HFFc6 (cell line): ENCODE measurements around the gene ADAM22. TPM values are rescaled to one million over a fixed set of nuclear protein-coding genes. Genes with fewer than 3 reads are reported as not detected.

ENCODE experiments used
- DNase-seq: peaks from one replicate; pipeline ENCODE4 v3.0.0-alpha.2; 2018
- H3K27ac Mint-ChIP-seq: 2 replicates; pipeline ENCODE4 v1.8.0; 2020; ENCODE audit warnings: mild to moderate bottlenecking, mixed read lengths
- H3K27me3 Mint-ChIP-seq: 2 replicates; pipeline ENCODE4 v1.8.0; 2021; ENCODE audit warnings: mild to moderate bottlenecking, moderate library complexity, mixed read lengths; ENCODE audit not compliant: insufficient read depth
- H3K36me3 Mint-ChIP-seq: 2 replicates; pipeline ENCODE4 v1.8.0; 2021; ENCODE audit warnings: low read depth, mixed read lengths
- H3K4me1 Mint-ChIP-seq: 2 replicates; pipeline ENCODE4 v1.8.0; 2020; ENCODE audit warnings: low read depth, mixed read lengths
- H3K4me3 Mint-ChIP-seq: 2 replicates; pipeline ENCODE4 v1.8.0; 2020; ENCODE audit warnings: mild to moderate bottlenecking, moderate library complexity, mixed read lengths
- H3K9me3 Mint-ChIP-seq: 2 replicates; pipeline ENCODE4 v1.8.0; 2020; ENCODE audit warnings: mild to moderate bottlenecking, mixed read lengths
- total RNA-seq, 6 experiments: library from RNA; stranded (reverse); fragmentation: NEBNext Ultra II Directional; extraction: Animal tissue kit (Norgen Biotek cat#: 25700); gene quantifications; 2 replicates in 1 of 6; 3 replicates in 5 of 6; pipeline ENCODE4 v1.2.3, GENCODE V29; 2021
- TF ChIP-seq, protein P1 (sequence below): fragments of 200-600 bp; sonication (generic); IDR thresholded peaks from 2 replicates; pipeline ENCODE4 v1.5.0; 2021; ENCODE audit warnings: antibody characterized with exemption, mild to moderate bottlenecking

ADAM22 gene
- total RNA-seq, 6 experiments from 2014 or later: 0.05 to 0.24 (median 0.12) TPM; not detected in 1

DNA sequence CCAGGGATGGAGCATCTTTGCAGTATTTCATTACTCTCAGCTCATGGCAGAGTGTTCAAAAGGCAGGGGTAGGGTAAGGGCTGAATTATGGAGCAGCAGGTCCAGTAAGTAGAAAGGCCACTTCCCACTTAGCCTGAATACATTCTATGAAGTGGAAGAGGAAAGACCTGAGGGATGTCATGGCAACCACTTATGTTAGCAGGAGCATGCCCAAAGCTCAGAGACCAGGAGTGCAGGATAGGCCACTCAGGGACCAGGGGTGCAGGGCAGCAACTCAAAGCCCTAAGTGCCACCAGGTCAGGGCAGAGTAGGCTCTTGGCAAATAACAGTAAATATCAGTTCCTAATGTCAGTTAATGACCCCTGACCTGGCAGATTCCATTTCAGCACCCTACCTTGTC is 282.2 kb downstream of the ADAM22 start:
- H3K4me3 Mint-ChIP-seq: no peak overlapping the region
- no peaks in the 10 kb centered on the region; the same call in 1 of the 2 replicates for H3K27me3 Mint-ChIP-seq
- TF ChIP-seq, protein P1, sequence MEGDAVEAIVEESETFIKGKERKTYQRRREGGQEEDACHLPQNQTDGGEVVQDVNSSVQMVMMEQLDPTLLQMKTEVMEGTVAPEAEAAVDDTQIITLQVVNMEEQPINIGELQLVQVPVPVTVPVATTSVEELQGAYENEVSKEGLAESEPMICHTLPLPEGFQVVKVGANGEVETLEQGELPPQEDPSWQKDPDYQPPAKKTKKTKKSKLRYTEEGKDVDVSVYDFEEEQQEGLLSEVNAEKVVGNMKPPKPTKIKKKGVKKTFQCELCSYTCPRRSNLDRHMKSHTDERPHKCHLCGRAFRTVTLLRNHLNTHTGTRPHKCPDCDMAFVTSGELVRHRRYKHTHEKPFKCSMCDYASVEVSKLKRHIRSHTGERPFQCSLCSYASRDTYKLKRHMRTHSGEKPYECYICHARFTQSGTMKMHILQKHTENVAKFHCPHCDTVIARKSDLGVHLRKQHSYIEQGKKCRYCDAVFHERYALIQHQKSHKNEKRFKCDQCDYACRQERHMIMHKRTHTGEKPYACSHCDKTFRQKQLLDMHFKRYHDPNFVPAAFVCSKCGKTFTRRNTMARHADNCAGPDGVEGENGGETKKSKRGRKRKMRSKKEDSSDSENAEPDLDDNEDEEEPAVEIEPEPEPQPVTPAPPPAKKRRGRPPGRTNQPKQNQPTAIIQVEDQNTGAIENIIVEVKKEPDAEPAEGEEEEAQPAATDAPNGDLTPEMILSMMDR: no peak
- peaks cover 20% of the 10 kb centered on the region for H3K4me1 Mint-ChIP-seq
- no peak overlapping the region for H3K27ac Mint-ChIP-seq
- H3K9me3 Mint-ChIP-seq: no peaks in the 10 kb centered on the region
- peaks cover 9% of the 10 kb centered on the region for H3K36me3 Mint-ChIP-seq
- DNase-seq: no peak

DNA sequence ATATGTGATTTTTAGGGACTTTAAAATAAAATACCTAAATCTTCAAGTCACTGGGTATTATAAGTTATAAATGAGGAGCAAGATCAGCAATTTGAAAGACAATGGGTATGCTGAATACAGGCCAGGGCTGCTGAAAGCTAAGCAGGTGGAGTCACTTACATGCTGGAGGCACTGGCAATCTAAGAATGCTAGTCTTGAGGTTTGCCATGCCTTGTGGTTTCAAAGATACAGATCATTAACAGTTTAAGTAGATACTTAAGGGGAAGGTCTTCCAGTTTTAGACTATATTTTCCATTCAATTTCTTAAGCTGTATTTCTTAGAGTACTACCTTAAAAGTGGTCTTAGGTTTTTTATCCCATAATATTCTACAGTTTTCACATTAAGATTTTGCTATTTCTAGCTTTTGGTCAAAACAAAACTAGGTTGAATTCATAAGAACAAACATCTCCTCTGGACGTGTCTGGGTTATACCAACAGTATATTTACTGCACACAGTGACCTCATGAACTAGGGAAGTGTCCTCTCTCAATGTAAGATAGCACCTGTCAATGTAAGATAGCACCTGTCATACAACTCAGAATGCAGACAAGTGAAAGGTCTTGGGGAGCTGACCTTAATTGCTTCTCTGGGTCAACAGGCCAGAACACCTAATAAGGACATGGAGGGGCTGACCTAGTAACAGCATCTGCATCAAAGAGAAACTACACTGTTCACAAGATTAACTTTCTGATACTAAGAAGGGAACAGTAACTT is 283.8 kb downstream of the ADAM22 start:
- TF ChIP-seq, protein P1: no peak
- H3K36me3 Mint-ChIP-seq: peaks cover 9% of the 10 kb centered on the region
- no peaks in the 10 kb centered on the region for H3K9me3 Mint-ChIP-seq
- no peak overlapping the region; the same call in 1 of the 2 replicates for H3K27ac Mint-ChIP-seq
- H3K27me3 Mint-ChIP-seq: no peaks in the 10 kb centered on the region; the same call in 1 of the 2 replicates
- peaks cover 21% of the 10 kb centered on the region for H3K4me1 Mint-ChIP-seq
- no peak for DNase-seq
- H3K4me3 Mint-ChIP-seq: peak overlapping the region; percentile 94

DNA sequence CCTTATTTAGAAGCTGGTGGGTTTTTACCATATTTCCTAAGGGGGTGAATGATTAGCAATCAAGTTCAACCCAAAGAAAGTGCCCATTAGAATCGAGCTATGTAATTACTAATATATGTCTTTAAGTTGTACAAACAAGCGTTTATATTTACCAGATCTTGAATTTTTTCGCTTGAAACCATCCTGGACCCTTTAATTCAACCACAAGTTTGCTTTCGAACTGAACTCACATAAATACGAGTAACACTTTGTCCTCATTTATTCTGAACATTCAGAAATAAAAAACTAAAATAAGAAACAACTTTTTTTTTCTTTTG is 284.3 kb downstream of the ADAM22 start:
- H3K27ac Mint-ChIP-seq: peak overlapping the region; percentile 95
- no peaks in the 10 kb centered on the region for H3K9me3 Mint-ChIP-seq
- no peaks in the 10 kb centered on the region; the same call in 1 of the 2 replicates for H3K27me3 Mint-ChIP-seq

DNA sequence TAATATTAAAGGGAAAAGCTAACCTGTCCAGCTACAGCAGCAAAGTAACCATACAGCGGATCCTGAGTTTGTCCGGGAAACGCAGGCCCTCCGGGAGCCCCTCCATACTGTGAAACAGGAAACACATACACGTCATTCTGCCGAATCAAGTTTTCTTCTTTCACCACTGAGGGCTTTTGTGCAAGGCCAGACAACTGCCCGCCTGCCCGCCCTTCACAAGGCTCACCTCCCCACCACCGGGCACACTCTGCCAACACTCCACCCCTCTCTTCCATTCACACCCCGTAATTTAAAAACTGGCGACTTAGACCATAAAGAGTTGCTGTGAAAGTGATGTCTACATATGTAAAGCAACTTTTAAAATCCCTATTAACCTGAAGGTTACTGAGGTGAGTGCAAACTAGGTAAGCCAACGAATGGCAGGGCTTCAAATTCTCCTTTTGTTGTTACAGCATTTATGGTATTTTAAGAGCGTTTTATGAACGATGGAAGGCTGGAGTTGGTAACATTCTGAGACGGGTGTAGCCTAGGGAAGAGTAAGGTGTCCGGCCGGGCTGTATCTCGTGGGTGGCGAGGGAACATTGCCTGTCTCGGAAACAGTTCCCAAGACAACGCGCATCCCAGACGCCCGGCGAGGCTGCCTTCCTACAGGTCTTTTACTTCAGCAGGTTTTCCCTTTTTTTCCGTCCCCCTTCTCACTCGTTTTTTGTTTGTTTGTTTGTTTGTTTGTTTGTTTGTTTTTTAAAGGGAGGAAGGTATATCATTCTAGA is 285.0 kb downstream of the ADAM22 start:
- DNase-seq: peak; percentile 30
- H3K27me3 Mint-ChIP-seq: peaks cover 2% of the 10 kb centered on the region

More for the DNA sequence above, 284.3 kb downstream of the ADAM22 start:
- no peak for DNase-seq
- Mint-ChIP-seq H3K36me3 (peaks cover 9% of the 10 kb centered on the region), H3K4me3 (peak overlapping the region; percentile 94), H3K4me1 (peaks cover 21% of the 10 kb centered on the region)
- TF ChIP-seq, protein P1: no peak

More for the DNA sequence above, 285.0 kb downstream of the ADAM22 start:
- H3K36me3 Mint-ChIP-seq: peaks cover 7% of the 10 kb centered on the region
- H3K4me1 Mint-ChIP-seq: peaks cover 21% of the 10 kb centered on the region
- H3K9me3 Mint-ChIP-seq: no peaks in the 10 kb centered on the region
- peak overlapping the region; percentile 94 for H3K4me3 Mint-ChIP-seq
- TF ChIP-seq, protein P1: no peak
- H3K27ac Mint-ChIP-seq: peak overlapping the region; percentile 95
